ENCODE measurements around the gene FAM90A1. TPM values are rescaled to one million over a fixed set of nuclear protein-coding genes. Genes with fewer than 3 reads are reported as not detected.
"Not testable (repeated sequence)": the region's sequence is repeated elsewhere in the genome, so short reads cannot be mapped to it uniquely, and the experiment has no call there.

FAM90A1 gene
- total RNA-seq, 1 experiment from 2014 or later: not detected

DNA sequence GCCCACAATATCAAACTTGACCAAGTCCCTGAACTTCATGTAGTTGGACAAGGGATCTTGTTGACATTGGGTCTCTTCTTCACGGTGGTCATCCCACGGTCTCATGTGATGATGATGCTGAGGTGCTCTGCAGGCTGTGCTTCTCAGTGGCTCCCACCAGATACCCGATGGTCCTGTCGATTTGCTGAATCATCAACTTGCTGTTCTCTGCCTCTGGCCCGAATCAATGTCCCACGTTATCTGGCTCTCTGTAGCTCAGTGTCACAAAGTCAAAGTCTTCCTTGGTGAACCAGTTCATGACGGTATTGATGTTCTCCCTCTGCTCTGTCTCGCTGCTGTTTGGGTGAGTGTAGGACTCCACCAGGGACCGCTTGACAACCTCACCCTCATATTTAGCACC lies 27.3 kb upstream of the FAM90A1 start:
- H3K79me2 ChIP-seq (ENCODE audit: low read length); intact Hi-C loops (cut with micrococcal nuclease); H3K9me2 ChIP-seq (replicated peaks; ENCODE audit: low read length); POLR2A ChIA-PET (ENCODE audit: unreplicated experiment); H3F3A ChIP-seq (ENCODE audit: low read length, unreplicated experiment); CTCF ChIA-PET; H3K9me3 ChIP-seq (ENCODE audit: low read length); H3K36me3 ChIP-seq (ENCODE audit: low read depth, low read length); H3K9ac ChIP-seq (ENCODE audit: low read length); H3K4me2 ChIP-seq (ENCODE audit: low read length); H2AFZ ChIP-seq (ENCODE audit: low read length); ATAC-seq; BruUV-seq (replicated peaks); H3K4me1 ChIP-seq (ENCODE audit: insufficient read depth, low read length); DNase-seq; H3K4me3 ChIP-seq (ENCODE audit: low read length); H3K27ac ChIP-seq (ENCODE audit: low read length); H3K27me3 ChIP-seq (ENCODE audit: low read length); H4K20me1 ChIP-seq (ENCODE audit: low read length): not testable (repeated sequence)

DNA sequence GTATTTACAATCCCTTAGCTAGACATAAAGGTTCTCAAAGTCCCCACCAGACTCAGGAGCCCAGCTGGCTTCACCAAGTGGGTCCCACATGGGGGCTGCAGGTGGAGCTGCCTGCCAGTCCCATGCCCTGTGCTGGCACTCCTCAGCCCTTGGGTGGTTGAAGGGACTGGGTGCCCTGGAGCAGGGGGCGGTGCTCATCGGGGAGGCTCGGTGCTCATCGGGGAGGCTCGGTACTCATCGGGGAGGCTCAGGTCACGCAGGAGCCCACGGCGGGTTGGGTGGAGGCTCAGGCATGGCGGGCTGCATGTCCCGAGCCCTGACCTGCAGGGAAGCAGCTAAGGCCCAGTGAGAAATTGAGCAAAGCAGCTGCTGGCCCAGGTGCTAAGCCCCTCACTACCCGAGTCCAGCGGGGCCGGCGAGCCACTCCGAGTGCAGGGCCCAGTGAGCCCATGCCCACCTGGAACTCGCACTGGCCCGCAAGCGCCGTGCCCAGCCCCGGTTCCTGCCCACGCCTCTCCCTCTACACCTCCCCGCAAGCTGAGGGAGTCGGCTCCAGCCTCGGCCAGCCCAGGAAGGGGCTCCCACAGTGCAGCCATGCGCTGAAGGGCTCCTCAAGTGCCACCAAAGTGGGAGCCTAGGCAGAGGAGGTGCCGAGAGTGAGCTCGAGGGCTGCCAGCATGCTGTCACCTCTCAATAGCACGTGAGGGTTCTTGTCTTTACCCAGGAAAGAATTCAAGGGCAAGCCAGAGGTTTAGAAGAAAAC lies 24.8 kb upstream of the FAM90A1 start:
- H3K79me2 ChIP-seq (ENCODE audit: low read length); BruUV-seq (replicated peaks); H2AFZ ChIP-seq (ENCODE audit: low read length); H3K27ac ChIP-seq (ENCODE audit: low read length); H3K27me3 ChIP-seq (ENCODE audit: low read length); ATAC-seq; H3K4me3 ChIP-seq (ENCODE audit: low read length); H3K4me1 ChIP-seq (ENCODE audit: insufficient read depth, low read length); H3K4me2 ChIP-seq (ENCODE audit: low read length); POLR2A ChIA-PET (ENCODE audit: unreplicated experiment); CTCF ChIA-PET; H3F3A ChIP-seq (ENCODE audit: low read length, unreplicated experiment); H3K9me2 ChIP-seq (replicated peaks; ENCODE audit: low read length); H4K20me1 ChIP-seq (ENCODE audit: low read length); H3K9me3 ChIP-seq (ENCODE audit: low read length); H3K36me3 ChIP-seq (ENCODE audit: low read depth, low read length); DNase-seq; H3K9ac ChIP-seq (ENCODE audit: low read length); intact Hi-C loops (cut with micrococcal nuclease): not testable (repeated sequence)

DNA sequence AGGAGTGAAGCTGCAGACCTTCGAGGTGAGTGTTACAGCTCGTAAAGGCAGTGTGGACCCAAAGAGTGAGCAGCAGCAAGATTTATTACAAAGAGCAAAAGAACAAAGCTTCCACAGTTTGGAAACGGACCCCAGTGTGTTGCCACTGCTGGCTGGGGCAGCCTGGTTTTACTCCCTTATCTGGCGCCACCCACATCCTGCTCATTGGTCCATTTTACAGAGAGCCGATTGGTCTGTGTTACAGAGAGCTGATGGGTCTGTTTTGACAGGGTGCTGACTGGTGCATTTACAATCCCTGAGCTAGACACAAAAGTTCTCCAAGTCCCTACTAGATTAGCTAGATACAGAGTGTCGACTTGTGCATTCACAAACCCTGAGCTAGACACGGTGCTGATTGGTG lies 24.2 kb upstream of the FAM90A1 start:
- H3K36me3 ChIP-seq (ENCODE audit: low read depth, low read length); DNase-seq; H3K9me2 ChIP-seq (replicated peaks; ENCODE audit: low read length); ATAC-seq; CTCF ChIA-PET; intact Hi-C loops (cut with micrococcal nuclease); POLR2A ChIA-PET (ENCODE audit: unreplicated experiment); H3K4me3 ChIP-seq (ENCODE audit: low read length); H3K27me3 ChIP-seq (ENCODE audit: low read length); H3K27ac ChIP-seq (ENCODE audit: low read length); H2AFZ ChIP-seq (ENCODE audit: low read length); H3F3A ChIP-seq (ENCODE audit: low read length, unreplicated experiment); BruUV-seq (replicated peaks); H3K4me1 ChIP-seq (ENCODE audit: insufficient read depth, low read length); H3K9ac ChIP-seq (ENCODE audit: low read length); H3K4me2 ChIP-seq (ENCODE audit: low read length); H4K20me1 ChIP-seq (ENCODE audit: low read length); H3K9me3 ChIP-seq (ENCODE audit: low read length); H3K79me2 ChIP-seq (ENCODE audit: low read length): not testable (repeated sequence)

DNA sequence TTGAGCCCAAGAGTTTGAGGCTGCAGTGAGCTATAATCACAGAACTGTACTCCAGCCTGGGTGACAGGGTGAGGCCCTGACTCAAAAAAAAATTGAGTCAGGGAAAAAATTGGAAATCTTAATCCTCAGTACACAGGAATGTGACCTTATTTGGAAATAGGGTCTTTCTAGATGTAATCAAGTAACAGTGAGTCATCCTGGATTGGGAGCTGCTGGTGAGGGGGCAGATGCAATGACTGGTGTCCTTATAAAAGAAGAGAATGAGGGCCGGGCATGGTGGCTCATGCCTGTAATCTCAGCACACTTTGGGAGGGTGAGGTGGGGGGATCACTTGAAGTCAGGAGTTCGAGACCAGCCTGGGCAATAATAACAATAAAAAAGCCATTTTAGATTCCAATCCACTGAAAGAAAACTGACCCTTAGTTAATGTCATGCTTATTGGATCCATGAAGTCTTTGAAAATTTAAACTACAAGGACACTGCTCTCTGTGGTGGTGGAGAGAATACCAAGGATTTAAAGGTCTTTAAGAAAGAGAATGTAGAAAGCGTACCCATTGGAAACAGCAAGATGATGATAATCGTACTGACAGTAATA lies 19.6 kb upstream of the FAM90A1 start:
- H3K27ac ChIP-seq (ENCODE audit: low read length); ATAC-seq; H3K9ac ChIP-seq (ENCODE audit: low read length); H3K27me3 ChIP-seq (ENCODE audit: low read length); H3K9me2 ChIP-seq (replicated peaks; ENCODE audit: low read length); H3K4me3 ChIP-seq (ENCODE audit: low read length); CTCF ChIA-PET; H3F3A ChIP-seq (ENCODE audit: low read length, unreplicated experiment); intact Hi-C loops (cut with micrococcal nuclease); H3K4me1 ChIP-seq (ENCODE audit: insufficient read depth, low read length); H3K4me2 ChIP-seq (ENCODE audit: low read length); BruUV-seq (replicated peaks); H4K20me1 ChIP-seq (ENCODE audit: low read length); H3K79me2 ChIP-seq (ENCODE audit: low read length); H3K36me3 ChIP-seq (ENCODE audit: low read depth, low read length); H2AFZ ChIP-seq (ENCODE audit: low read length); POLR2A ChIA-PET (ENCODE audit: unreplicated experiment); H3K9me3 ChIP-seq (ENCODE audit: low read length): not testable (repeated sequence)
- DNase-seq: peak; percentile 61

DNA sequence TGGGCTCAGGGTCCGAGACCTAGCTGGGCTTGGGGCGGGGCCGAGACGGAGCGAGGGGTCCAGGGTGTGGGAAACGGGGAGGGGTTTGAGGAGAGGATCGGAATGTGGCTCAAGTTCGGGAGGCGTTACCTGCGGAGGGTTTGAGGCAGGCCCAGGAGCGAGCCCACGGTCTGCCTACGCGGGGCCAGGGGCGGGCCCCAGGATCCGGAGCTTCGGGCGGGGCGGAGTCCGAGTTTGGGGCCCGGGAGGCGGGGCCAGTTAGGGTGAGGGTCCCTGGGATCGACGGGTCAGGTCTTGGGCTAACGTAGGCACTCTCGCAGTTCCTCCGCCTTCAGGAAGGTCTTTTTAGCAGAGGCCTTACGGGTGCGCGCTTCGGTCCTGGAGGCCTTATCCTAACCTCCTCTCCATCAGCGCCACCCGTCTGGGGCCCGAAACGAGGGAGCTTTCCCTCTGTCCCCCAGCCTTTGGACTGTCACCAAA lies 16.3 kb upstream of the FAM90A1 start:
- POLR2A ChIA-PET (ENCODE audit: unreplicated experiment); H3K9me3 ChIP-seq (ENCODE audit: low read length); H3K9me2 ChIP-seq (replicated peaks; ENCODE audit: low read length); H3K79me2 ChIP-seq (ENCODE audit: low read length); BruUV-seq (replicated peaks); H4K20me1 ChIP-seq (ENCODE audit: low read length); H3F3A ChIP-seq (ENCODE audit: low read length, unreplicated experiment); intact Hi-C loops (cut with micrococcal nuclease); H3K9ac ChIP-seq (ENCODE audit: low read length); H3K27me3 ChIP-seq (ENCODE audit: low read length); ATAC-seq; H3K4me1 ChIP-seq (ENCODE audit: insufficient read depth, low read length); CTCF ChIA-PET; DNase-seq; H3K36me3 ChIP-seq (ENCODE audit: low read depth, low read length); H3K27ac ChIP-seq (ENCODE audit: low read length): not testable (repeated sequence)
- H3K4me3 ChIP-seq (ENCODE audit: low read length): peak overlapping the region; percentile 62
- peak overlapping the region; percentile 79 for H3K4me2 ChIP-seq (ENCODE audit: low read length)
- H2AFZ ChIP-seq (ENCODE audit: low read length): peak overlapping the region; percentile 74

DNA sequence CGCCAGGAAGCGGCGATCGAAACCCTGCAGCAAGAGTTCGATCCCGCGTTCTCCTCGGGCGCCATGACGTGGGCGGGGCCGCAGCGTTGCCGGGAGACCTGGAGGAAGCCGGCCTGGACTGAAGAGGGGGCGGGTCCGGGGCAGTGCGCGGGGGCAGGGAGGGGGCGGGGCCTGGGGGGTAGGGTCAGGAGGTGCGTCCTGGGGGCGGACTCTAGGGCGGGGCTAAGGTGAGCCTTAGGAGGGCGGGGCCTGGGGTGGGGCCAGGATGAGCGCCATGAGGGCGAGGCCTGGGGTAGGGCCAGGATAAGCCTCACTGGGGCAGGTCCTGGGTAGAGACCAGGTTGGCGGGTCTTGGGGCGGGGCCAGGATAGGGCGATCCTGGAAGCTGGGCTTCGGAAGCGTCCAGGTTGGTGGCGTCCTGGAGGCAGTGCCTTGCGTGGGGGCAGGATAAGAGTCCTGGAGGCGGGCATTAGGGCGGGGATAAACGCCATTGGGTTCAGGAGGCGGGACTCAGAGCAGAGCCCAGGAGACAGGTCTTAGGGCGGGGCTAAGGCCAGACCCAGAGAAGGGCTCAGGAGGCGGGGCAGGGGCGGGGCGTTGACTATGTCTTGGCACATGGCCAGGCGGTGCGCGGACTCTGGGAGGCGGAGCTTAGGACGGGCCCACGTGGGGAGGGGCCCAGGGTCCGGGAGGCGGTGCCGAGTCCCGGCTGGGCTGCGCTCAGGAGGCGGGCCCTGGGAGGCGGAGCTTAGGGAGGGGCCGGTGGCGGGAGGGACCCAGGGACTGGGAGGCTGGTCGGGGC lies 15.7 kb upstream of the FAM90A1 start:
- peak overlapping the region; percentile 81 for H2AFZ ChIP-seq (ENCODE audit: low read length)
- BruUV-seq (replicated peaks); CTCF ChIA-PET: not testable (repeated sequence)

More for the DNA sequence above, 15.7 kb upstream of the FAM90A1 start:
- POLR2A ChIA-PET (ENCODE audit: unreplicated experiment); H3K9me3 ChIP-seq (ENCODE audit: low read length); H3K27me3 ChIP-seq (ENCODE audit: low read length); H3K36me3 ChIP-seq (ENCODE audit: low read depth, low read length); H4K20me1 ChIP-seq (ENCODE audit: low read length); intact Hi-C loops (cut with micrococcal nuclease); H3K4me1 ChIP-seq (ENCODE audit: insufficient read depth, low read length); H3K9me2 ChIP-seq (replicated peaks; ENCODE audit: low read length); H3F3A ChIP-seq (ENCODE audit: low read length, unreplicated experiment); H3K79me2 ChIP-seq (ENCODE audit: low read length): not testable (repeated sequence)
- Histone ChIP-seq H3K4me3 (ENCODE audit: low read length) (peak overlapping the region; percentile 79), H3K9ac (ENCODE audit: low read length) (peak overlapping the region; percentile 74), H3K27ac (ENCODE audit: low read length) (peak overlapping the region; percentile 61), H3K4me2 (ENCODE audit: low read length) (peak overlapping the region; percentile 81)
- peak; percentile 85 for DNase-seq
- peak; percentile 99 for ATAC-seq
